Measurements from ENCODE around the gene NDFIP2.

The NDFIP2 gene

GRCh38 chr13:79440958-79441528 is 39.9 kb upstream of the NDFIP2 start:
- POLR2A ChIA-PET = no interaction called here
- CTCF ChIA-PET = interaction anchor here (1.1 to 2.6 kb wide), 5 partner anchors 8 to 101 kb away, joined by 3 to 14 read pairs (median 4); no protein-coding TSS in a partner anchor
- no peak for TF ChIP-seq CTCF (IDR thresholded peaks at IDR 0.05; ENCODE audit: control extremely low read depth, extremely low read depth, low read depth, missing control alignments)
- DNase-seq (ENCODE audit: extremely low spot score) = no peak

DNA sequence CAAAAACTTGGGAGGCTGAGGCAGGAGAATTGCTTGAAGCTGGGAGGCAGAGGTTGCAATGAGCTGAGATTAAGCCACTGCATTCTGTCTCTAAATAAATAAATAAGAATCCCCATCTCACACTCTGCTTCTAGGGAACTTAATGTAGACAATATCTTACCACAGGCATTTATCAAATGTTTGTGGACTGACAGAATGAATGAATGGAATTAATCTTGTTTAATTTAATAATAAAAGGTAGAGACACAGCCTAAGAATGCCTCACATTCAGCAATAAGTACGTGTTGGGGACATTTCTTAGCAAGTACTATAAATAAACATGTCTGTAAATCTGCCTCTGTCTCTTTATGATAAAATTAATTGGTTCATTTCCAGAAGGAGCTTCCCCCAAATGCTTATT is 38.7 kb upstream of the NDFIP2 start:
- TF ChIP-seq CTCF (IDR thresholded peaks at IDR 0.05; ENCODE audit: control extremely low read depth, extremely low read depth, low read depth, missing control alignments) = no peak
- ChIA-PET POLR2A (no interaction called here), CTCF (interaction anchor here (1.0 to 2.6 kb wide), 6 partner anchors 9 to 59 kb away, joined by 3 to 14 read pairs (median 3); no protein-coding TSS in a partner anchor)
- no peak for DNase-seq (ENCODE audit: extremely low spot score)

GRCh38 chr13:79442706-79443105 is 38.2 kb upstream of the NDFIP2 start:
- DNase-seq (ENCODE audit: extremely low spot score) = no peak
- no peak for TF ChIP-seq CTCF (IDR thresholded peaks at IDR 0.05; ENCODE audit: control extremely low read depth, extremely low read depth, low read depth, missing control alignments)
- ChIA-PET POLR2A (no interaction called here), CTCF (interaction anchor here (1.0 to 2.6 kb wide), 4 partner anchors 10 to 59 kb away, joined by 3 to 14 read pairs (median 7); no protein-coding TSS in a partner anchor)

DNA sequence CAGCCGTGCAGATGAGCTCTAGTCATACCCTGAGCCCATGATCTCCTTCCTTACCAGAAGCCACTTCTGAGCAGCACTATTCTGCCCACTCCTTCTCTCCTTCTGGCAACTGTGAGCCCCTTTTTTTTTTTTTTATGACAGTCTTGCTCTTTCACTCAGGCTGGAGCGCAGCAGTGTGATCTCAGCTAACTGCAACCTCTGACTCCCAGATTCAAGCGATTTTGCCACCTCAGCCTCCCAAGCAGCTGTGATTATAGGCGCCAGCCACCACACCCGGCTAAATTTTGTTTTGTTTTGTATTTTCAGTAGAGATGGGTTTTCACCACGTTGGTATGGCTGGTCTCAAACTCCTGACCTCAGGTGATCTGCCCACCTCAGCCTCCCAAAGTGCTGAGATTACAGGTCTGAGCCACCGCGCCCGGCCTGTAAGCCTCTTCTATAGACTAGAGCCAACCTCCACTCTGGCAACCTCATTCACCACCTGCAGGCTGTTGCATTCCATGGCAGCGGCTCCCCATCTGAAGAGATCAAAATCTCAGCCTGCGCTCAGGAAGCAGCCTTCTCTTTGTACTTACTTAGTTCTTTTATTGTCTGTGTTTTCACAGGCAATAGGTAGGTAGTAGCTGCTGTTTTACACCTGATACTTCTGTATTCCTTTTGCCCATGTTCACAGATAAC is 34.8 kb upstream of the NDFIP2 start:
- ChIA-PET CTCF (interaction anchor here (0.8 to 1.6 kb wide), 8 partner anchors 9 to 89 kb away, joined by 3 to 4 read pairs (median 3); no protein-coding TSS in a partner anchor), POLR2A (no interaction called here)
- no peak for DNase-seq (ENCODE audit: extremely low spot score)
- no peak for TF ChIP-seq CTCF (IDR thresholded peaks at IDR 0.05; ENCODE audit: control extremely low read depth, extremely low read depth, low read depth, missing control alignments)

GRCh38 chr13:79447141-79447540 is 33.8 kb upstream of the NDFIP2 start:
- ChIA-PET POLR2A (no interaction called here), CTCF (interaction anchor here (0.9 to 1.6 kb wide), 4 partner anchors 9 to 93 kb away, joined by 3 read pairs; no protein-coding TSS in a partner anchor)
- TF ChIP-seq CTCF (IDR thresholded peaks at IDR 0.05; ENCODE audit: control extremely low read depth, extremely low read depth, low read depth, missing control alignments) = no peak
- DNase-seq (ENCODE audit: extremely low spot score) = no peak

GRCh38 chr13:79447741-79448140 is 33.2 kb upstream of the NDFIP2 start:
- no peak for DNase-seq (ENCODE audit: extremely low spot score)
- no peak for TF ChIP-seq CTCF (IDR thresholded peaks at IDR 0.05; ENCODE audit: control extremely low read depth, extremely low read depth, low read depth, missing control alignments)
- CTCF ChIA-PET = interaction anchor here (2.0 kb wide), 1 partner anchor 38 kb away, joined by 5 read pairs; no protein-coding TSS in a partner anchor
- POLR2A ChIA-PET = no interaction called here

All from GM10248 (cell line).